ENCODE data around the gene XYLT2. TPM values are rescaled to one million over a fixed set of nuclear protein-coding genes. Genes with fewer than 3 reads are reported as not detected.

The XYLT2 gene
- total and polyA plus RNA-seq, 9 of the 15 experiments (the other 6 are each of a cell fraction or from before 2014, with no cell fraction given): 0.63 to 9.1 (median 4.3) TPM

DNA sequence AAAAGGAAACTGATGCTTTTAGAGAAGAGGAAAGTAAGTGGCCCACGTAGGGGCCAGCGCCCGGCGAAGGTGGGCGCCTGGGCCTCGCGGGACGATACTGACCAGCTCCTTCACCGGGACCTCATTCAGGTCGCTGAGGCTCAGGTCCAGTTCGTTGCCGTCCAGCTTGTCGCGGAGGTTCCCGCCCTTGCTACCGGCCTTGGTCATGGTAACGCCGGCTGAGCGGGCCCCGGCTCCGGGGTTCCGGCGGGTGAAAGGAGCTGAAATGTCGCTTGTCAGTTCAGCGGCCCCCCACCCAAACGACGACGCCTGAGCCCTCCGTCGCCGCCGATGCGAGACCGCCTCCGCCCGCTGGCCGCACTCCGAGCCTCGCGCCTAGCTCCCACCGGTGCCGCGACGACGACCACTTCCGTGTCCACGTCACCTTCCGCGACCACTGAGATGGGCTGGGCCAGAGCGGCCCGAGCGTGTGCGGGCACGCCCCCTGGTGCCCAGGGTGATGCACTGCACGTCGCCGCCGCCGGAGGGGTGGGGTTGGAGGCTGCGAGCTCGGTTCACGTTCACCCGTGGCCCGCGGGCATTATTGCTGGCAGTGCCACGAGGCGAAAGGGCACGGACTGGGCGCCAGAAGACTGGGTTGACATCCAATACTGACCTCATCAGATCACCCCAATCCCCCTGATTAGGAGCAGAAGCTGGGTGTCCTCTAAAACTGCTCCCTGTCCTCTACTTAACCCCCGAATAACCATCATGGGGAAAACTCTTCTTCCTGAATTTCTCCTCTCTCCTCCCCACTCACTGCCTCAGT lies 51.4 kb downstream of the XYLT2 start, which contains the start of gene LRRC59 (continued):
- peak; percentile 72 for TF ChIP-seq ZBTB7A (IDR thresholded peaks at IDR 0.05; ENCODE audit: borderline replicate concordance, control insufficient read depth, low read depth, low read length)
- TF ChIP-seq MBD2 (IDR thresholded peaks at IDR 0.05; ENCODE audit: borderline replicate concordance, low read depth): peak; percentile 57; the same call in 1 of the 2 replicates
- TF ChIP-seq FOXK2 (conservative IDR thresholded peaks at IDR 0.05 in 1 of 2, IDR thresholded peaks at IDR 0.05 in 1 of 2; ENCODE audit: low read depth in 2 of 2): peak; percentile 37 to 39; a peak in 1 of 4 replicates
- peak; percentile 93 for TF ChIP-seq SAFB (IDR thresholded peaks at IDR 0.05; ENCODE audit: borderline replicate concordance, low read depth, low read length)
- TF ChIP-seq CSDE1 (IDR thresholded peaks at IDR 0.05): peak in 1 of 2 experiments; percentile 23; a peak in 1 of 4 replicates
- peak; percentile 30 for TF ChIP-seq HNRNPK (IDR thresholded peaks at IDR 0.05; ENCODE audit: low read depth, low read length, poor library complexity, severe bottlenecking)
- peak; percentile 93 for TF ChIP-seq PHF8 (IDR thresholded peaks at IDR 0.05; ENCODE audit: borderline replicate concordance, low read length)
- TF ChIP-seq PHF20 (IDR thresholded peaks at IDR 0.05; ENCODE audit: partially characterized antibody): peak; percentile 89
- TF ChIP-seq ARNT (IDR thresholded peaks at IDR 0.05): no peak
- peak; percentile 93 for TF ChIP-seq MTA3 (IDR thresholded peaks at IDR 0.05; ENCODE audit: borderline replicate concordance)
- TF ChIP-seq FIP1L1 (IDR thresholded peaks at IDR 0.05; ENCODE audit: low read depth, low read length, poor library complexity, severe bottlenecking): peak; percentile 96
- TF ChIP-seq ATF2 (CRISPR knock-in tag; IDR thresholded peaks at IDR 0.05): peak; percentile 80
- TF ChIP-seq EZH2 (IDR thresholded peaks at IDR 0.05; ENCODE audit: borderline replicate concordance, low read depth, low read length): no peak
- TF ChIP-seq ZBTB17 (CRISPR knock-in tag; IDR thresholded peaks at IDR 0.05): peak; percentile 51; the same call in 1 of the 2 replicates
- no peak for TF ChIP-seq TGIF2 (CRISPR knock-in tag; IDR thresholded peaks at IDR 0.05)
- peak; percentile 54 for TF ChIP-seq ETV1 (tag; conservative IDR thresholded peaks at IDR 0.05; ENCODE audit: low read depth)
- peak; percentile 93 to 98 for TF ChIP-seq MAZ (CRISPR knock-in tag; conservative IDR thresholded peaks at IDR 0.05 in 1 of 2, IDR thresholded peaks at IDR 0.05 in 1 of 2)

Measured in K562 (cell line).